Liver (tissue), 3 donors: Measurements from ENCODE around the gene CACNB1.

ENCODE experiments used
- ATF3 ChIP-seq: IDR thresholded peaks from 2 replicates; pipeline ENCODE4 v1.6.1; 2016; ENCODE audit warnings: antibody characterized with exemption
- EGR1 ChIP-seq, 2 donors: IDR thresholded peaks; 2 replicates each; pipeline ENCODE4 v1.6.1; 2016 to 2018; ENCODE audit warnings: antibody characterized with exemption in 2 of 2, low read depth in 2 of 2
- FOXA2 ChIP-seq: IDR thresholded peaks from 2 replicates; pipeline ENCODE4 v1.6.1; 2016; ENCODE audit warnings: antibody characterized with exemption
- GABPA ChIP-seq, 2 donors: IDR thresholded peaks in 1 of 2; conservative IDR thresholded peaks in 1 of 2; 2 replicates each; pipeline ENCODE4 v1.6.1; 2016; ENCODE audit warnings: antibody characterized with exemption in 2 of 2, mild to moderate bottlenecking in 1 of 2, moderate library complexity in 1 of 2
- HNF4A ChIP-seq, 2 donors: conservative IDR thresholded peaks; 2 replicates each; pipeline ENCODE4 v1.6.1; 2016; ENCODE audit warnings: antibody characterized with exemption in 2 of 2, mild to moderate bottlenecking in 2 of 2
- HNF4G ChIP-seq: IDR thresholded peaks from 2 replicates; pipeline ENCODE4 v1.6.1; 2016; ENCODE audit warnings: antibody characterized with exemption
- JUND ChIP-seq, 2 donors: IDR thresholded peaks; 2 replicates each; pipeline ENCODE4 v1.6.1; 2016; ENCODE audit warnings: antibody characterized with exemption in 2 of 2
- RAD21 ChIP-seq, 2 donors: IDR thresholded peaks; 2 replicates each; pipeline ENCODE4 v1.6.1; 2016; ENCODE audit warnings: antibody characterized with exemption in 2 of 2, mild to moderate bottlenecking in 2 of 2
- REST ChIP-seq: IDR thresholded peaks from 2 replicates; pipeline ENCODE4 v1.6.1; 2016; ENCODE audit warnings: antibody characterized with exemption, mild to moderate bottlenecking
- RXRA ChIP-seq, 2 donors: IDR thresholded peaks; 2 replicates each; pipeline ENCODE4 v1.6.1; 2017 to 2018; ENCODE audit warnings: antibody characterized with exemption in 2 of 2, mild to moderate bottlenecking in 1 of 2
- SP1 ChIP-seq: IDR thresholded peaks from 2 replicates; pipeline ENCODE4 v1.6.1; 2018; ENCODE audit warnings: antibody characterized with exemption, mild to moderate bottlenecking
- TF ChIP-seq, protein P1 (sequence below): fragments of 150-350 bp; IDR thresholded peaks from 2 replicates; pipeline ENCODE4 v1.5.1; 2017; ENCODE audit warnings: improper control_type of control experiment, low read depth, low read length; ENCODE audit not compliant: missing input control
- TF ChIP-seq, protein P2 (sequence below): IDR thresholded peaks from 2 replicates; pipeline ENCODE4 v1.6.1; 2016; ENCODE audit warnings: antibody characterized with exemption
- TF ChIP-seq, protein P3 (sequence below): IDR thresholded peaks from 2 replicates; pipeline ENCODE4 v1.6.1; 2016; ENCODE audit warnings: antibody characterized with exemption
- donor health status: healthy.
- donor health status: healthy.

DNA sequence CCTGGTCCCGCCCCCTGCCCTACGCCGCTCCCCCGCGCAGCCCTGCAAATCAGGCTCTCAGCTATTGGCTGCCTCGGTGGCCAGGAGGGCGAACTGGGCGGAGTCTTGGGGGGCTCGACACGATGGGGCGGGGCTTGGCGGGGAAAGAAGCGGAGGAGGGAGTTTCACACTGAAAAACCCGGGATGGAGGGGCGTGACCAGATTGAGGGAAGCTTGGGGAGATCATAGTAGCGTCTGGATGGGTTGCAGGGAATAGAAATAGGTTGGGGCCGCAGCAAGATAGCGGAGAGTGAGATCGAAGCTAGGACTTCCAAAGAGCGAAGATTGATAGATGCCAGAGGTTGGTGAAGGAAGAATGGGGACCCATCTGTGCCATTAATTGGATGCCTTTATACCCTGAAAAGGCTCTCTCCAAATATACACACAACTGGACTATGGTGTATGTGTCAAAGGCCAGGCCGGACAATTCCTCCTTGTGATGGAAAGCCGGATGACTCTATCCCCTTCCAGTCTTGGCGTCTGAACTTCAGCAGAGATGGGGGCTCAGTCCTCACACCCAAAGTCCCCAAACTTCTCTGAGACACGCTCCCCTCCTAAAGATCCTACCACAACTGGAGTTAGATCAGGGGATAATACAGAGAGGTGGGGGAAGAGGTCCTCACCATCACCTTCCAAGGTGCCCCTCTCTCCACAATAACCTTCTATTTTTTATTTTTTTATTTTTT lies 28.7 kb upstream of the CACNB1 start:
- TF ChIP-seq, protein P1, sequence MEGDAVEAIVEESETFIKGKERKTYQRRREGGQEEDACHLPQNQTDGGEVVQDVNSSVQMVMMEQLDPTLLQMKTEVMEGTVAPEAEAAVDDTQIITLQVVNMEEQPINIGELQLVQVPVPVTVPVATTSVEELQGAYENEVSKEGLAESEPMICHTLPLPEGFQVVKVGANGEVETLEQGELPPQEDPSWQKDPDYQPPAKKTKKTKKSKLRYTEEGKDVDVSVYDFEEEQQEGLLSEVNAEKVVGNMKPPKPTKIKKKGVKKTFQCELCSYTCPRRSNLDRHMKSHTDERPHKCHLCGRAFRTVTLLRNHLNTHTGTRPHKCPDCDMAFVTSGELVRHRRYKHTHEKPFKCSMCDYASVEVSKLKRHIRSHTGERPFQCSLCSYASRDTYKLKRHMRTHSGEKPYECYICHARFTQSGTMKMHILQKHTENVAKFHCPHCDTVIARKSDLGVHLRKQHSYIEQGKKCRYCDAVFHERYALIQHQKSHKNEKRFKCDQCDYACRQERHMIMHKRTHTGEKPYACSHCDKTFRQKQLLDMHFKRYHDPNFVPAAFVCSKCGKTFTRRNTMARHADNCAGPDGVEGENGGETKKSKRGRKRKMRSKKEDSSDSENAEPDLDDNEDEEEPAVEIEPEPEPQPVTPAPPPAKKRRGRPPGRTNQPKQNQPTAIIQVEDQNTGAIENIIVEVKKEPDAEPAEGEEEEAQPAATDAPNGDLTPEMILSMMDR: no peak
- TF ChIP-seq JUND (IDR thresholded peaks at IDR 0.05) (no peak), ATF3 (no peak), REST (no peak), RAD21 (IDR thresholded peaks at IDR 0.05) (no peak), SP1 (no peak), FOXA2 (no peak), HNF4G (no peak), HNF4A (conservative IDR thresholded peaks at IDR 0.05) (no peak), RXRA (IDR thresholded peaks at IDR 0.05) (no peak), EGR1 (IDR thresholded peaks at IDR 0.05; ENCODE audit: low read depth in 2 of 2) (no peak), GABPA (IDR thresholded peaks at IDR 0.05 in 1 of 2, conservative IDR thresholded peaks at IDR 0.05 in 1 of 2) (no peak)
- TF ChIP-seq, protein P2, sequence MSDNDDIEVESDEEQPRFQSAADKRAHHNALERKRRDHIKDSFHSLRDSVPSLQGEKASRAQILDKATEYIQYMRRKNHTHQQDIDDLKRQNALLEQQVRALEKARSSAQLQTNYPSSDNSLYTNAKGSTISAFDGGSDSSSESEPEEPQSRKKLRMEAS: no peak
- TF ChIP-seq, protein P3, sequence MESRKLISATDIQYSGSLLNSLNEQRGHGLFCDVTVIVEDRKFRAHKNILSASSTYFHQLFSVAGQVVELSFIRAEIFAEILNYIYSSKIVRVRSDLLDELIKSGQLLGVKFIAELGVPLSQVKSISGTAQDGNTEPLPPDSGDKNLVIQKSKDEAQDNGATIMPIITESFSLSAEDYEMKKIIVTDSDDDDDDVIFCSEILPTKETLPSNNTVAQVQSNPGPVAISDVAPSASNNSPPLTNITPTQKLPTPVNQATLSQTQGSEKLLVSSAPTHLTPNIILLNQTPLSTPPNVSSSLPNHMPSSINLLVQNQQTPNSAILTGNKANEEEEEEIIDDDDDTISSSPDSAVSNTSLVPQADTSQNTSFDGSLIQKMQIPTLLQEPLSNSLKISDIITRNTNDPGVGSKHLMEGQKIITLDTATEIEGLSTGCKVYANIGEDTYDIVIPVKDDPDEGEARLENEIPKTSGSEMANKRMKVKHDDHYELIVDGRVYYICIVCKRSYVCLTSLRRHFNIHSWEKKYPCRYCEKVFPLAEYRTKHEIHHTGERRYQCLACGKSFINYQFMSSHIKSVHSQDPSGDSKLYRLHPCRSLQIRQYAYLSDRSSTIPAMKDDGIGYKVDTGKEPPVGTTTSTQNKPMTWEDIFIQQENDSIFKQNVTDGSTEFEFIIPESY: no peak
